ENCODE results near the gene MAN2A2. TPM values are rescaled to one million over a fixed set of nuclear protein-coding genes. Genes with fewer than 3 reads are reported as not detected.

MAN2A2 gene
- total and polyA plus RNA-seq, 9 of the 15 experiments (the other 6 are each of a cell fraction or from before 2014, with no cell fraction given), result 7.3 to 151 (median 43.4) TPM

GRCh38 chr15:90872486-90873184 is 30.5 kb upstream of the MAN2A2 start (continued):
- TF ChIP-seq, protein P1, sequence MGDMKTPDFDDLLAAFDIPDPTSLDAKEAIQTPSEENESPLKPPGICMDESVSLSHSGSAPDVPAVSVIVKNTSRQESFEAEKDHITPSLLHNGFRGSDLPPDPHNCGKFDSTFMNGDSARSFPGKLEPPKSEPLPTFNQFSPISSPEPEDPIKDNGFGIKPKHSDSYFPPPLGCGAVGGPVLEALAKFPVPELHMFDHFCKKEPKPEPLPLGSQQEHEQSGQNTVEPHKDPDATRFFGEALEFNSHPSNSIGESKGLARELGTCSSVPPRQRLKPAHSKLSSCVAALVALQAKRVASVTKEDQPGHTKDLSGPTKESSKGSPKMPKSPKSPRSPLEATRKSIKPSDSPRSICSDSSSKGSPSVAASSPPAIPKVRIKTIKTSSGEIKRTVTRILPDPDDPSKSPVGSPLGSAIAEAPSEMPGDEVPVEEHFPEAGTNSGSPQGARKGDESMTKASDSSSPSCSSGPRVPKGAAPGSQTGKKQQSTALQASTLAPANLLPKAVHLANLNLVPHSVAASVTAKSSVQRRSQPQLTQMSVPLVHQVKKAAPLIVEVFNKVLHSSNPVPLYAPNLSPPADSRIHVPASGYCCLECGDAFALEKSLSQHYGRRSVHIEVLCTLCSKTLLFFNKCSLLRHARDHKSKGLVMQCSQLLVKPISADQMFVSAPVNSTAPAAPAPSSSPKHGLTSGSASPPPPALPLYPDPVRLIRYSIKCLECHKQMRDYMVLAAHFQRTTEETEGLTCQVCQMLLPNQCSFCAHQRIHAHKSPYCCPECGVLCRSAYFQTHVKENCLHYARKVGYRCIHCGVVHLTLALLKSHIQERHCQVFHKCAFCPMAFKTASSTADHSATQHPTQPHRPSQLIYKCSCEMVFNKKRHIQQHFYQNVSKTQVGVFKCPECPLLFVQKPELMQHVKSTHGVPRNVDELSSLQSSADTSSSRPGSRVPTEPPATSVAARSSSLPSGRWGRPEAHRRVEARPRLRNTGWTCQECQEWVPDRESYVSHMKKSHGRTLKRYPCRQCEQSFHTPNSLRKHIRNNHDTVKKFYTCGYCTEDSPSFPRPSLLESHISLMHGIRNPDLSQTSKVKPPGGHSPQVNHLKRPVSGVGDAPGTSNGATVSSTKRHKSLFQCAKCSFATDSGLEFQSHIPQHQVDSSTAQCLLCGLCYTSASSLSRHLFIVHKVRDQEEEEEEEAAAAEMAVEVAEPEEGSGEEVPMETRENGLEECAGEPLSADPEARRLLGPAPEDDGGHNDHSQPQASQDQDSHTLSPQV (IDR thresholded peaks at IDR 0.05), result 0 out of 2 replicates have a peak, but pooled peaks have one; percentile 26
- TF ChIP-seq RAD21 (CRISPR knock-in tag; conservative IDR thresholded peaks at IDR 0.05 in 1 of 2, IDR thresholded peaks at IDR 0.05 in 1 of 2) (peak in 1 of 2 experiments; percentile 16; a peak in 1 of 4 replicates), TAF1 (IDR thresholded peaks at IDR 0.05; ENCODE audit: control insufficient read depth, extremely low read depth, insufficient read depth, low read length, severe bottlenecking) (peak; percentile 24), ZBTB11 (CRISPR knock-in tag; IDR thresholded peaks at IDR 0.05) (no peak), ZNF165 (CRISPR knock-in tag; IDR thresholded peaks at IDR 0.05; ENCODE audit: borderline replicate concordance) (no peak), ZNF395 (CRISPR knock-in tag; IDR thresholded peaks at IDR 0.05) (no peak), ZBTB1 (CRISPR knock-in tag; IDR thresholded peaks at IDR 0.05; ENCODE audit: borderline replicate concordance, low read depth) (no peak), TRIM24 (IDR thresholded peaks at IDR 0.05) (no peak), TAF7 (tag; IDR thresholded peaks at IDR 0.05) (no peak), RB1 (IDR thresholded peaks at IDR 0.05; ENCODE audit: low read depth) (no peak), HDGF (IDR thresholded peaks at IDR 0.05) (no peak), RFX7 (CRISPR knock-in tag; IDR thresholded peaks at IDR 0.05) (no peak), MCM5 (IDR thresholded peaks at IDR 0.05; ENCODE audit: low read depth) (no peak), LCOR (CRISPR knock-in tag; IDR thresholded peaks at IDR 0.05) (0 out of 2 replicates have a peak, but pooled peaks have one; percentile 30)
- TF ChIP-seq, protein P2, sequence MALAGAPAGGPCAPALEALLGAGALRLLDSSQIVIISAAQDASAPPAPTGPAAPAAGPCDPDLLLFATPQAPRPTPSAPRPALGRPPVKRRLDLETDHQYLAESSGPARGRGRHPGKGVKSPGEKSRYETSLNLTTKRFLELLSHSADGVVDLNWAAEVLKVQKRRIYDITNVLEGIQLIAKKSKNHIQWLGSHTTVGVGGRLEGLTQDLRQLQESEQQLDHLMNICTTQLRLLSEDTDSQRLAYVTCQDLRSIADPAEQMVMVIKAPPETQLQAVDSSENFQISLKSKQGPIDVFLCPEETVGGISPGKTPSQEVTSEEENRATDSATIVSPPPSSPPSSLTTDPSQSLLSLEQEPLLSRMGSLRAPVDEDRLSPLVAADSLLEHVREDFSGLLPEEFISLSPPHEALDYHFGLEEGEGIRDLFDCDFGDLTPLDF (CRISPR knock-in tag; IDR thresholded peaks at IDR 0.05), result no peak
